ENCODE data around the gene KRTAP1-4. TPM values are rescaled to one million over a fixed set of nuclear protein-coding genes. Genes with fewer than 3 reads are reported as not detected.
"Not testable (repeated sequence)": the region's sequence is repeated elsewhere in the genome, so short reads cannot be mapped to it uniquely, and the experiment has no call there.

The KRTAP1-4 gene
- total RNA-seq, 1 donor from 2014 or later: not detected

GRCh38 chr17:41052566-41052965, 22.6 kb upstream of the KRTAP1-4 start:
- DNase-seq (ENCODE audit: low read depth) (no peak), FAIRE-seq (no peak)
- no peak for TF ChIP-seq CTCF (IDR thresholded peaks at IDR 0.05; ENCODE audit: insufficient read depth, low read length, severe bottlenecking)
- Histone ChIP-seq H3K4me3 (ENCODE audit: low read depth, low read length) (no peak overlapping the region), H3K36me3 (ENCODE audit: control insufficient read depth, insufficient read depth, low read length) (no peaks in the 10 kb centered on the region), H3K27me3 (ENCODE audit: control insufficient read depth, insufficient read depth, low read length) (no peaks in the 10 kb centered on the region)

GRCh38 chr17:41049110-41049509, 19.1 kb upstream of the KRTAP1-4 start:
- no peaks in the 10 kb centered on the region for H3K36me3 ChIP-seq (ENCODE audit: control insufficient read depth, insufficient read depth, low read length)
- no peak overlapping the region for H3K4me3 ChIP-seq (ENCODE audit: low read depth, low read length)
- FAIRE-seq: peak; percentile 23
- no peak for DNase-seq (ENCODE audit: low read depth)
- no peaks in the 10 kb centered on the region for H3K27me3 ChIP-seq (ENCODE audit: control insufficient read depth, insufficient read depth, low read length)
- no peak for TF ChIP-seq CTCF (IDR thresholded peaks at IDR 0.05; ENCODE audit: insufficient read depth, low read length, severe bottlenecking)

- DNase-seq (ENCODE audit: low read depth) (peak; percentile 31), FAIRE-seq (no peak)
- Histone ChIP-seq H3K36me3 (ENCODE audit: control insufficient read depth, insufficient read depth, low read length) (no peaks in the 10 kb centered on the region), H3K27me3 (ENCODE audit: control insufficient read depth, insufficient read depth, low read length) (no peaks in the 10 kb centered on the region), H3K4me3 (ENCODE audit: low read depth, low read length) (no peak overlapping the region)
- no peak for TF ChIP-seq CTCF (IDR thresholded peaks at IDR 0.05; ENCODE audit: insufficient read depth, low read length, severe bottlenecking)
Observed at GRCh38 chr17:41048441-41048840, 18.4 kb upstream of the KRTAP1-4 start.

- not testable (repeated sequence) for H3K27me3 ChIP-seq (ENCODE audit: control insufficient read depth, insufficient read depth, low read length); DNase-seq (ENCODE audit: low read depth); FAIRE-seq; H3K36me3 ChIP-seq (ENCODE audit: control insufficient read depth, insufficient read depth, low read length); H3K4me3 ChIP-seq (ENCODE audit: low read depth, low read length)
Observed at GRCh38 chr17:41046735-41047465, 16.9 kb upstream of the KRTAP1-4 start, which contains the start of gene KRTAP2-1. Gene KRTAP2-1 (minus strand): TSS chr17:41047316. CDS start chr17:41047267, 49 bp downstream.

GRCh38 chr17:41042953-41043352, 13.0 kb upstream of the KRTAP1-4 start:
- no peak for FAIRE-seq
- TF ChIP-seq CTCF (IDR thresholded peaks at IDR 0.05; ENCODE audit: insufficient read depth, low read length, severe bottlenecking): no peak
- no peaks in the 10 kb centered on the region for H3K36me3 ChIP-seq (ENCODE audit: control insufficient read depth, insufficient read depth, low read length)
- no peak overlapping the region for H3K4me3 ChIP-seq (ENCODE audit: low read depth, low read length)
- no peaks in the 10 kb centered on the region for H3K27me3 ChIP-seq (ENCODE audit: control insufficient read depth, insufficient read depth, low read length)
- no peak for DNase-seq (ENCODE audit: low read depth)

- FAIRE-seq: peak; percentile 13
- not testable (repeated sequence) for H3K27me3 ChIP-seq (ENCODE audit: control insufficient read depth, insufficient read depth, low read length); H3K4me3 ChIP-seq (ENCODE audit: low read depth, low read length); DNase-seq (ENCODE audit: low read depth); H3K36me3 ChIP-seq (ENCODE audit: control insufficient read depth, insufficient read depth, low read length)
Observed at GRCh38 chr17:41040783-41041571, 11.0 kb upstream of the KRTAP1-4 start, which contains the start of gene KRTAP1-1. Gene KRTAP1-1 (minus strand): TSS chr17:41041450. CDS start chr17:41041397, 53 bp downstream.
